Activated T-cell treated with anti-CD3 and anti-CD28 coated beads, Interleukin-2, amount 50 U/mL, for 72 hours (primary cell): ENCODE results near the gene PRAC1. TPM values are rescaled to one million over a fixed set of nuclear protein-coding genes. Genes with fewer than 3 reads are reported as not detected.

Source experiments
- ATAC-seq, 2 donors: fragments of 150-1000 bp; cut with Tn5 transposase; replicated peaks in 1 of 2; 2 replicates each; pipeline ENCODE4 v1.10.0; 2021; ENCODE audit warnings: moderate library complexity in 2 of 2, mild to moderate bottlenecking in 1 of 2
- DNase-seq, 2 donors: peaks; one replicate each; pipeline ENCODE4 v3.0.0; 2021 to 2022; ENCODE audit warnings: mixed read lengths in 1 of 2
- H3K27ac Mint-ChIP-seq: one replicate; pipeline ENCODE4 v1.8.0; 2022; ENCODE audit warnings: mild to moderate bottlenecking, moderate library complexity, mixed read lengths
- H3K27me3 Mint-ChIP-seq: one replicate; pipeline ENCODE4 v1.8.0; 2022; ENCODE audit warnings: low read depth, mixed read lengths
- H3K36me3 Mint-ChIP-seq, 2 donors: one replicate each; pipeline ENCODE4 v1.8.0; 2022; ENCODE audit warnings: mixed read lengths in 2 of 2, mild to moderate bottlenecking in 1 of 2; ENCODE audit not compliant: insufficient read depth in 2 of 2
- H3K4me1 Mint-ChIP-seq: one replicate; pipeline ENCODE4 v1.8.0; 2022; ENCODE audit warnings: low read depth, mixed read lengths
- H3K4me3 Mint-ChIP-seq, 2 donors: one replicate each; pipeline ENCODE4 v1.8.0; 2022; ENCODE audit warnings: mild to moderate bottlenecking in 2 of 2, mixed read lengths in 2 of 2, moderate library complexity in 2 of 2
- H3K9me3 Mint-ChIP-seq, 2 donors: one replicate each; pipeline ENCODE4 v1.8.0; 2022; ENCODE audit warnings: mixed read lengths in 2 of 2
- total RNA-seq, 2 donors: library from RNA; stranded (reverse); gene quantifications; one replicate each; pipeline ENCODE4 v1.2.3, GENCODE V29; 2022

Gene PRAC1
- total RNA-seq: not detected

- ATAC-seq (no peak), DNase-seq (no peak)
- peaks cover 100% of the 10 kb centered on the region for H3K27me3 Mint-ChIP-seq
- H3K27ac Mint-ChIP-seq: no peak within 1 kb of the TSS
- H3K36me3 Mint-ChIP-seq: no peaks in the 10 kb centered on the region
- H3K4me1 Mint-ChIP-seq: peaks cover 74% of the 10 kb centered on the region
- no peaks in the 10 kb centered on the region for H3K9me3 Mint-ChIP-seq
- peak within 1 kb of the TSS; percentile 81 to 90 for H3K4me3 Mint-ChIP-seq
Observed at GRCh38 chr17:48722201-48722907, at the start of gene PRAC1. TSS of gene PRAC1 (minus strand) at chr17:48722518. CDS start at chr17:48722392, 126 bp downstream.

GRCh38 chr17:48770954-48771353 is 48.6 kb upstream of the PRAC1 start:
- no peaks in the 10 kb centered on the region for H3K9me3 Mint-ChIP-seq
- ATAC-seq (no peak), DNase-seq (no peak)
- no peak overlapping the region for H3K4me3 Mint-ChIP-seq
- H3K27me3 Mint-ChIP-seq: peaks cover 33% of the 10 kb centered on the region
- H3K36me3 Mint-ChIP-seq: no peaks in the 10 kb centered on the region
- H3K4me1 Mint-ChIP-seq: no peaks in the 10 kb centered on the region
- no peak overlapping the region for H3K27ac Mint-ChIP-seq

- no peak for DNase-seq
- Mint-ChIP-seq H3K4me3 (no peak overlapping the region), H3K4me1 (no peaks in the 10 kb centered on the region)
Observed at GRCh38 chr17:48769009-48769675, 46.8 kb upstream of the PRAC1 start.

GRCh38 chr17:48767263-48767774 is 45.0 kb upstream of the PRAC1 start:
- Mint-ChIP-seq H3K36me3 (no peaks in the 10 kb centered on the region), H3K27me3 (peaks cover 61% of the 10 kb centered on the region), H3K9me3 (no peaks in the 10 kb centered on the region), H3K4me1 (no peaks in the 10 kb centered on the region), H3K27ac (no peak overlapping the region), H3K4me3 (no peak overlapping the region)
- DNase-seq (no peak), ATAC-seq (no peak)

More at GRCh38 chr17:48769009-48769675, 46.8 kb upstream of the PRAC1 start:
- H3K27me3 Mint-ChIP-seq: peaks cover 43% of the 10 kb centered on the region
- no peaks in the 10 kb centered on the region for H3K36me3 Mint-ChIP-seq
- H3K27ac Mint-ChIP-seq: no peak overlapping the region
- no peak for ATAC-seq
- no peaks in the 10 kb centered on the region for H3K9me3 Mint-ChIP-seq

GRCh38 chr17:48761114-48761513 is 38.8 kb upstream of the PRAC1 start:
- Mint-ChIP-seq H3K4me1 (no peaks in the 10 kb centered on the region), H3K9me3 (no peaks in the 10 kb centered on the region), H3K36me3 (no peaks in the 10 kb centered on the region), H3K4me3 (no peak overlapping the region), H3K27me3 (peaks cover 76% of the 10 kb centered on the region), H3K27ac (no peak overlapping the region)
- DNase-seq (no peak), ATAC-seq (no peak)

GRCh38 chr17:48760411-48760810 is 38.1 kb upstream of the PRAC1 start:
- Mint-ChIP-seq H3K36me3 (no peaks in the 10 kb centered on the region), H3K27me3 (peaks cover 83% of the 10 kb centered on the region), H3K4me3 (no peak overlapping the region), H3K9me3 (no peaks in the 10 kb centered on the region), H3K27ac (no peak overlapping the region), H3K4me1 (no peaks in the 10 kb centered on the region)
- DNase-seq: no peak
- ATAC-seq: no peak

- Mint-ChIP-seq H3K9me3 (no peaks in the 10 kb centered on the region), H3K4me1 (no peaks in the 10 kb centered on the region), H3K36me3 (no peaks in the 10 kb centered on the region), H3K27ac (no peak overlapping the region), H3K4me3 (no peak overlapping the region), H3K27me3 (peaks cover 84% of the 10 kb centered on the region)
- ATAC-seq (no peak), DNase-seq (no peak)
Observed at GRCh38 chr17:48759288-48759687, 37.0 kb upstream of the PRAC1 start.

- ATAC-seq (no peak), DNase-seq (no peak)
- H3K9me3 Mint-ChIP-seq: no peaks in the 10 kb centered on the region
- peaks cover 15% of the 10 kb centered on the region for H3K4me1 Mint-ChIP-seq
- H3K36me3 Mint-ChIP-seq: no peaks in the 10 kb centered on the region
- peaks cover 84% of the 10 kb centered on the region for H3K27me3 Mint-ChIP-seq
- H3K4me3 Mint-ChIP-seq: no peak overlapping the region
- no peak overlapping the region for H3K27ac Mint-ChIP-seq
Observed at GRCh38 chr17:48757524-48757961, 35.2 kb upstream of the PRAC1 start.

- Mint-ChIP-seq H3K27me3 (peaks cover 84% of the 10 kb centered on the region), H3K36me3 (no peaks in the 10 kb centered on the region), H3K9me3 (no peaks in the 10 kb centered on the region), H3K4me1 (peaks cover 15% of the 10 kb centered on the region), H3K27ac (no peak overlapping the region), H3K4me3 (no peak overlapping the region)
- ATAC-seq (no peak), DNase-seq (no peak)
Observed at GRCh38 chr17:48756830-48757251, 34.5 kb upstream of the PRAC1 start.

- no peaks in the 10 kb centered on the region for H3K36me3 Mint-ChIP-seq
- peaks cover 15% of the 10 kb centered on the region for H3K4me1 Mint-ChIP-seq
- ATAC-seq (no peak), DNase-seq (no peak)
- peaks cover 85% of the 10 kb centered on the region for H3K27me3 Mint-ChIP-seq
- no peak overlapping the region for H3K27ac Mint-ChIP-seq
- no peak overlapping the region for H3K4me3 Mint-ChIP-seq
- H3K9me3 Mint-ChIP-seq: no peaks in the 10 kb centered on the region
Observed at GRCh38 chr17:48755356-48755755, 33.0 kb upstream of the PRAC1 start.

- peak overlapping the region in 1 of 2 donors; percentile 27 for H3K4me3 Mint-ChIP-seq
- H3K9me3 Mint-ChIP-seq: no peaks in the 10 kb centered on the region
- ATAC-seq (no peak), DNase-seq (no peak)
- peaks cover 88% of the 10 kb centered on the region for H3K27me3 Mint-ChIP-seq
- H3K4me1 Mint-ChIP-seq: peaks cover 15% of the 10 kb centered on the region
- no peak overlapping the region for H3K27ac Mint-ChIP-seq
- H3K36me3 Mint-ChIP-seq: no peaks in the 10 kb centered on the region
Observed at GRCh38 chr17:48754500-48755261, 32.4 kb upstream of the PRAC1 start.

GRCh38 chr17:48753794-48754499 is 31.6 kb upstream of the PRAC1 start:
- Mint-ChIP-seq H3K9me3 (no peaks in the 10 kb centered on the region), H3K27ac (no peak overlapping the region), H3K36me3 (peaks cover 2 to 3% of the 10 kb centered on the region in 2 donors)

More at GRCh38 chr17:48753794-48754499, 31.6 kb upstream of the PRAC1 start:
- DNase-seq (no peak), ATAC-seq (no peak)
- Mint-ChIP-seq H3K27me3 (peaks cover 88% of the 10 kb centered on the region), H3K4me1 (peaks cover 15% of the 10 kb centered on the region), H3K4me3 (no peak overlapping the region)
